ENCODE measurements around the gene IL15.
"Not testable (repeated sequence)": the region's sequence is repeated elsewhere in the genome, so short reads cannot be mapped to it uniquely, and the experiment has no call there.

The IL15 gene

GRCh38 chr4:141727420-141727819 is 91.0 kb downstream of the IL15 start:
- DNase-seq (ENCODE audit: low read depth) = no peak
- TF ChIP-seq CTCF (IDR thresholded peaks at IDR 0.05; ENCODE audit: insufficient read depth, low read depth, low read length, missing control alignments) = no peak
- H3K4me3 ChIP-seq (ENCODE audit: low read depth, low read length) = no peak overlapping the region

GRCh38 chr4:141730805-141731204 is 94.4 kb downstream of the IL15 start:
- no peak overlapping the region for H3K4me3 ChIP-seq (ENCODE audit: low read depth, low read length)
- TF ChIP-seq CTCF (IDR thresholded peaks at IDR 0.05; ENCODE audit: insufficient read depth, low read depth, low read length, missing control alignments) = no peak
- no peak for DNase-seq (ENCODE audit: low read depth)

- no peak for TF ChIP-seq CTCF (IDR thresholded peaks at IDR 0.05; ENCODE audit: insufficient read depth, low read depth, low read length, missing control alignments)
- no peak overlapping the region for H3K4me3 ChIP-seq (ENCODE audit: low read depth, low read length)
- no peak for DNase-seq (ENCODE audit: low read depth)
Observed at GRCh38 chr4:141731481-141731880, 95.1 kb downstream of the IL15 start.

- no peak overlapping the region for H3K4me3 ChIP-seq (ENCODE audit: low read depth, low read length)
- no peak for DNase-seq (ENCODE audit: low read depth)
- TF ChIP-seq CTCF (IDR thresholded peaks at IDR 0.05; ENCODE audit: insufficient read depth, low read depth, low read length, missing control alignments) = no peak
Observed at GRCh38 chr4:141739636-141740035, 103.3 kb downstream of the IL15 start.

- TF ChIP-seq CTCF (IDR thresholded peaks at IDR 0.05; ENCODE audit: insufficient read depth, low read depth, low read length, missing control alignments) = no peak
- DNase-seq (ENCODE audit: low read depth) = no peak
- no peak overlapping the region for H3K4me3 ChIP-seq (ENCODE audit: low read depth, low read length)
Observed at GRCh38 chr4:141746026-141746425, 109.6 kb downstream of the IL15 start.

- DNase-seq (ENCODE audit: low read depth) = not testable (repeated sequence)
Observed at GRCh38 chr4:141751806-141752205, 115.4 kb downstream of the IL15 start.

GRCh38 chr4:141757287-141757686 is 120.9 kb downstream of the IL15 start:
- no peak for TF ChIP-seq CTCF (IDR thresholded peaks at IDR 0.05; ENCODE audit: insufficient read depth, low read depth, low read length, missing control alignments)
- no peak overlapping the region for H3K4me3 ChIP-seq (ENCODE audit: low read depth, low read length)
- DNase-seq (ENCODE audit: low read depth) = peak; percentile 36

More at GRCh38 chr4:141751806-141752205, 115.4 kb downstream of the IL15 start:
- not testable (repeated sequence) for H3K4me3 ChIP-seq (ENCODE audit: low read depth, low read length)

Measured in GM12865 (cell line).